ENCODE data around the gene C1S. TPM values are rescaled to one million over a fixed set of nuclear protein-coding genes. Genes with fewer than 3 reads are reported as not detected.

Gene C1S
- total RNA-seq, 2 experiments from 2014 or later, result 1.3 TPM

DNA sequence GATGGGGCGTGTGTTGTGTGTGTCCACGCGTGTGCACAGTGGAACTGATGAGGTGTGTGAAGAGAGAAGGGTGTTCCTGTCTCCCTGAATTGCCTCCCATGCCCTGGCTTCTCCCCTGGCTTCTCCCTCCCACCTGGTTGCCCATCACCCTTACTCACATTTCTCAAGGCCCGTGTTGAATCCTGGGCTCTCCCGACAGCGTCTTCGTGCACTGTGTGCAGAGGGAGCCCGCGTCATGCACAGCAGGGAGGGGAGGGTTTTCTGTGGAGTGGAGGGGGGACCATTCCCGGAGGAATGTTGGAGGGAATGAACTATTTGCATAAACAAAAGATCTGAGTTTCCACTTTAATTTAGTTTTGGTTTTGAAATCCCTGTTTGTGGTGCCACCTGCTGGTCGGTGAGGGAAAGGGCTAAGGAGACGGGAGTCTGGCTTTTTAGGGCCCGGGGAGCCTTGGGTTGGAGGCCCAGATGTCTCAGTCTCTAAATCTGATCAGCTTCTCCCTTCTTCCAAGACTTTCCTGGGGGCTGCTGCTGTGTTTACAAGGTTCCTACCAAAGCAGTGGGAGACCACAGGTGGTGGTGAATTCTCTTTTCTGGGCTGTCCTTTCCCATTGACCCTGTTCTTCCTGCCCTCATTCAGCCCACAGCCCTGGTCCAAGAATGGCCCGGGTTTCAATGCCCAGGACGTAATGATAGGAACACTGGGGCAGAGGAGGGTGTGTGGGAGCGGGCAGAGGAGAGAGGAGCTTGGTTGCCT is 31.9 kb downstream of the C1S start, which contains the start of gene C1R:
C1R (minus strand) TSS at position 217 of the 757 bp plus-strand sequence; CDS start at position 160, 57 bp downstream.
- no peaks in the 10 kb centered on the region for H3K36me3 Mint-ChIP-seq
- POLR2A ChIA-PET, result interaction anchor here (0.8 to 4.9 kb wide), 4 partner anchors 16 to 149 kb away, joined by 3 to 17 read pairs (median 4); partner anchors contain the start of genes C12orf57 and RNU7-1
- peak within 1 kb of the TSS; percentile 80 for H3K27ac Mint-ChIP-seq
- H3K27me3 Mint-ChIP-seq, result no peaks in the 10 kb centered on the region
- peaks cover 7% of the 10 kb centered on the region for H3K4me1 Mint-ChIP-seq
- peak; percentile 63 for ATAC-seq (ENCODE audit: low read depth)
- peak; percentile 74 for DNase-seq
- H3K9me3 Mint-ChIP-seq, result no peaks in the 10 kb centered on the region
- H3K4me3 Mint-ChIP-seq, result peak within 1 kb of the TSS; percentile 87

DNA sequence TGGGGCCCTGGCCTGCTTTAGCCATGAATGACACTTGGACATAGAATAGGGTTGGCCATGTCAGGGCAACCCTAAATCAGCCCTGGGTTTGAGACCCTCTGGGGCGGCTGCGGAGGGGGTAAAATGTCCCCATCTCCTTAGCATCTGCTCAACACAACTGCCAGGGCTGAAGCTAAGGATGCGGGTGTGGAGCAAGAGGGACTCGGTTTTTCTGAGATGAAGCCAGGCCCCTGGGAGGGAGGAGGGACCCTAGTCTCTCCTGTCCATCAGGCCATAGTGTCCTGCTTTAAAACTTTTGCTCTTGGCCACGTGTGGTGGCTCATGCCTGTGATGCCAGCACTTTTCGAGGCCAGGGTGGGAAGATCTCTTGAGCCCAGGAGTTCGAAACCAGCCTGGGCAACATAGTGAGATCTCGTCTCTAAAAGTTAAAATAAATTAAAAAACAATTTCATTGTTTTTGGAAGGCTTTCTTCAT is 32.5 kb downstream of the C1S start:
- H3K27ac Mint-ChIP-seq, result no peak overlapping the region
- H3K4me1 Mint-ChIP-seq, result peaks cover 7% of the 10 kb centered on the region
- peak overlapping the region; percentile 87 for H3K4me3 Mint-ChIP-seq
- peaks cover under 1% of the 10 kb centered on the region for H3K36me3 Mint-ChIP-seq
- H3K27me3 Mint-ChIP-seq, result no peaks in the 10 kb centered on the region
- no peak for ATAC-seq (ENCODE audit: low read depth)
- POLR2A ChIA-PET, result interaction anchor here (0.8 to 4.9 kb wide), 6 partner anchors 15 to 224 kb away, joined by 3 to 17 read pairs (median 4); partner anchors contain the start of genes C12orf57 and RNU7-1
- no peak for DNase-seq
- no peaks in the 10 kb centered on the region for H3K9me3 Mint-ChIP-seq

DNA sequence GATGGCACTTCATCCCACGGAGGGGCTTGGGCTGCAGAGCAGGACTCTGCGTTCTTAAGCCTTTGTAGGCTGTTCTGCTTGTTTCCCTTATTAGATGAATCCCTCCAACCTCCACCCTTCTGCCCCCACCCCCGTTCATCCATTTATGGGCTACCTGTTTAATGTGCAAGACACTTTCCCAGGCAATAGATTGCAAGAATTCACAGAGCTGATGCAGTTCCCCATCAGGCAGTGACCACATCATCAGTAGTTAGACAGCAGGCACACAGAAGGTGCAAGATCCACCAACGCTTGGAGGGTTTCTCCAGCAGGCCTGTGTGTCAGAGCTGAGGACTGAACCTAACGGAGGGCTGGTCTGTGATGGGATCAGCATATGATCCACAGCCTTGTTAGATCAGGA is 33.0 kb downstream of the C1S start:
- Mint-ChIP-seq H3K9me3 (no peaks in the 10 kb centered on the region), H3K4me1 (peaks cover 7% of the 10 kb centered on the region), H3K27ac (no peak overlapping the region), H3K27me3 (no peaks in the 10 kb centered on the region), H3K36me3 (peaks cover 5% of the 10 kb centered on the region), H3K4me3 (no peak overlapping the region)
- ATAC-seq (ENCODE audit: low read depth) (no peak), DNase-seq (no peak)
- POLR2A ChIA-PET, result interaction anchor here (0.7 to 4.9 kb wide), 7 partner anchors 9 to 224 kb away, joined by 3 to 17 read pairs (median 3); partner anchors contain the start of genes C12orf57 and RNU7-1

DNA sequence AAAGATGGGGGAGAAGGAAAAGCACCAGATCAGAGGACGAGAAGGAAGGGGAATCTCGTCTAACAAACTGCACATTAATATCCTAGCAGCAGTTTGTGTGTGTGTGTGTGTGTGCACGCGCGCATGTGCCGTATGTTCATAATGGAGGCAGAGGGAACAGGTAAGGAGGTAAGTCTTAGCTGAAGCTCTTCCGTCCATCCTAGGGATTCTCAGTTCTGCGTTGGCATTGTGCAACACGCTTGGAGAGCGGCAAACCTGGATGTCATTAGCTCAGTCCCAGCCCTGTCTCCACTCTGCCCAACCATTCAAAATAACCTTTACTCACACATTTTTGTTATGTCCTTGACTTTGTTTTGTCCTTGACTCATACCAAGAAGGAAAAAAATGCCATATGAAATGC is 33.4 kb downstream of the C1S start:
- Mint-ChIP-seq H3K36me3 (peaks cover 7% of the 10 kb centered on the region), H3K27ac (no peak overlapping the region), H3K4me3 (no peak overlapping the region), H3K4me1 (peaks cover 7% of the 10 kb centered on the region), H3K9me3 (no peaks in the 10 kb centered on the region), H3K27me3 (no peaks in the 10 kb centered on the region)
- POLR2A ChIA-PET, result interaction anchor here (0.7 to 4.9 kb wide), 5 partner anchors 9 to 225 kb away, joined by 3 to 17 read pairs (median 3); no protein-coding TSS in a partner anchor
- no peak for DNase-seq
- ATAC-seq (ENCODE audit: low read depth), result no peak

- Mint-ChIP-seq H3K27me3 (no peaks in the 10 kb centered on the region), H3K27ac (no peak overlapping the region), H3K36me3 (peaks cover 11% of the 10 kb centered on the region), H3K4me3 (no peak overlapping the region), H3K9me3 (no peaks in the 10 kb centered on the region), H3K4me1 (peaks cover 10% of the 10 kb centered on the region)
- DNase-seq (no peak), ATAC-seq (ENCODE audit: low read depth) (no peak)
- POLR2A ChIA-PET, result interaction anchor here (1.0 to 4.9 kb wide), 2 partner anchors 12 to 229 kb away, joined by 3 to 17 read pairs; no protein-coding TSS in a partner anchor
Measured at GRCh38 chr12:7096006-7096932, 35.8 kb downstream of the C1S start.

- H3K4me3 Mint-ChIP-seq, result no peak overlapping the region
- POLR2A ChIA-PET, result interaction anchor here (4.9 kb wide), 1 partner anchor 11 kb away, joined by 17 read pairs; no protein-coding TSS in a partner anchor
Measured at GRCh38 chr12:7096979-7097378, 36.5 kb downstream of the C1S start.

DNA sequence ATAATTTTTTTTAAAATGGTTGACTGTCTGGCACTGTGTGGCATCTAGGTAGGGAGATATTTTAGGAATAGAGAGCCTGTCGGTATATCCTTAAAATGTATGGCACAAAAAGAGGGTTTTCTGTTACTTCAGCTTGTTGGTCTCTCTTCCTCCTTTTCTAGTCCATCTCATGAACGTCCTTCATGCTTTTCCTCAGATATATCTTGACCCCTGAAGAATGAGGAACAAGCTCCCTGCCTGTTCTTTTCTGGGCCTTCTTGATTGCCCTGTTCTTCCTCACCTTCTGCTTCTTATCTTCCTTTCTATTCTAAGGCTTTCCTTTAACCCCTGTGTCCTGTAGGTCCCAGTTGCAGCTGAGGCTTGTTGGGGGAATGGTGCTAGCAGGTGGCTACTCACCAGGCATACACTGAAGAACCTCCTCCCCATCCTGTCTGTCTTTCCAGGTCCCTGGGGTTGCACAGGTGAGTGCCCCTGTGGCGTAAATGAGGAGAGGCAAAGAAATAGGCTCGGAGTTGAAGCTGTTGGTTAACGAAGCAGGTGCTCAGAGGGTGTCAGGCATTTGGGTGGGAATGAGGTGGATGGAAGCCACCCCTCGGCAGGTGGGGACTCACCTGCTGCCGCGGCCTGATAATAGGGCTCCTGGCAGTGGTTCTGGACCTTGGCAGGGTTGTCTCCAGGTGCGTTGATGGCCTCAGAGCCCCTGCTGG is 38.9 kb downstream of the C1S start:
- Mint-ChIP-seq H3K36me3 (peaks cover 28% of the 10 kb centered on the region), H3K27me3 (no peaks in the 10 kb centered on the region), H3K4me3 (no peak overlapping the region), H3K9me3 (no peaks in the 10 kb centered on the region), H3K27ac (no peak overlapping the region), H3K4me1 (peaks cover 23% of the 10 kb centered on the region)
- ATAC-seq (ENCODE audit: low read depth), result no peak
- POLR2A ChIA-PET, result interaction anchor here (0.6 to 0.7 kb wide), 3 partner anchors 9 to 344 kb away, joined by 3 read pairs; no protein-coding TSS in a partner anchor
- DNase-seq, result no peak

More at GRCh38 chr12:7096979-7097378, 36.5 kb downstream of the C1S start:
- H3K27ac Mint-ChIP-seq, result no peak overlapping the region
- H3K36me3 Mint-ChIP-seq, result peaks cover 11% of the 10 kb centered on the region
- H3K9me3 Mint-ChIP-seq, result no peaks in the 10 kb centered on the region
- DNase-seq (no peak), ATAC-seq (ENCODE audit: low read depth) (no peak)
- peaks cover 8% of the 10 kb centered on the region for H3K4me1 Mint-ChIP-seq
- H3K27me3 Mint-ChIP-seq, result no peaks in the 10 kb centered on the region

DNA sequence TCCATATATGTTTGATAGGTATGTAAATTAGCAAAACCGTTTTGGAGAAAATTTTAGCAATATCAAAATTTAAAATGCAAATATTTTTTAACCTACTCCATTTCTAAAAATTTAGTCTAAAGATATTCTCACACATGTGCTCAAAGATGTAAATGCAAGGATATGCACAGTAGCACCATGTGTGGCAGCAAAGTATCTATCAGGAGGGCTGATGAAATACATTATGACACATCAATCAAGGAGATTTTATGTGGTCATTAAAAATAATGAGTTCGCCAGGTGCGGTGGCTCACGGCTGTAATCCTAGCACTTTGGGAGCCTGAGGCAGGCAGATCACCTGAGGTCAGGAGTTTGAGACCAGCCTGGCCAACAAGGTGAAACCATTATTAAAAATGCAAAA is 39.7 kb downstream of the C1S start:
- no peak for ATAC-seq (ENCODE audit: low read depth)

GRCh38 chr12:7101047-7101693 is 40.7 kb downstream of the C1S start:
- H3K27ac Mint-ChIP-seq, result no peak overlapping the region
- peaks cover 28% of the 10 kb centered on the region for H3K4me1 Mint-ChIP-seq

More for the DNA sequence above, 39.7 kb downstream of the C1S start:
- DNase-seq, result no peak
- Mint-ChIP-seq H3K27ac (no peak overlapping the region), H3K4me3 (no peak overlapping the region), H3K9me3 (no peaks in the 10 kb centered on the region), H3K36me3 (peaks cover 33% of the 10 kb centered on the region), H3K27me3 (no peaks in the 10 kb centered on the region), H3K4me1 (peaks cover 23% of the 10 kb centered on the region)
- POLR2A ChIA-PET, result no interaction called here

DNA sequence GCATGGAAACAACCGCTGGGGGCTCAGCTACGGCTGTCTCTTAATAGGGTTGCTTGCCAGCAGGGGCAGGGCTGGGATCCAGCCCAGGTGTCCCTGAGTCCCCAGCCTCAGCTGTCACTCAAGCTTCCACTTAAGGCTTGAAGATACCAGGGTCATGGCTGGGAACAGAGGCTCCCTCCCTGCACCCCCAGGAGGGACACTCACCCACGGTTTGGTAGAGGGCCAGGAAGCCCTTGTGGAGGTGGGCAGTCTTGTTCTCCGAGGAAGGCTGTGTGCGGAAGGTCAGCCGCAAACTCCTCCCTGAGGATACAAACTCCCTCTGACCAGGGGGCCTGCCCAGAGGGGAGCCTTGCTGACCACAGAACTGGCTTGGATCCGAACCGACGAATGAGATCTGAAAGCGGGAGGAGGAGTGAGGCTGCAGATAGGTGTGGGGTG is 41.2 kb downstream of the C1S start:
- peaks cover 48% of the 10 kb centered on the region for H3K36me3 Mint-ChIP-seq
- no peak overlapping the region for H3K4me3 Mint-ChIP-seq
- POLR2A ChIA-PET, result no interaction called here
- H3K27me3 Mint-ChIP-seq, result no peaks in the 10 kb centered on the region
- H3K9me3 Mint-ChIP-seq, result peaks cover 9% of the 10 kb centered on the region
- H3K4me1 Mint-ChIP-seq, result peaks cover 31% of the 10 kb centered on the region
- no peak for ATAC-seq (ENCODE audit: low read depth)
- no peak for DNase-seq
- H3K27ac Mint-ChIP-seq, result peak overlapping the region; percentile 25

More at GRCh38 chr12:7101047-7101693, 40.7 kb downstream of the C1S start:
- Mint-ChIP-seq H3K27me3 (no peaks in the 10 kb centered on the region), H3K36me3 (peaks cover 42% of the 10 kb centered on the region), H3K9me3 (peaks cover 7% of the 10 kb centered on the region), H3K4me3 (no peak overlapping the region)
- ATAC-seq (ENCODE audit: low read depth), result no peak
- DNase-seq, result no peak
- POLR2A ChIA-PET, result no interaction called here

DNA sequence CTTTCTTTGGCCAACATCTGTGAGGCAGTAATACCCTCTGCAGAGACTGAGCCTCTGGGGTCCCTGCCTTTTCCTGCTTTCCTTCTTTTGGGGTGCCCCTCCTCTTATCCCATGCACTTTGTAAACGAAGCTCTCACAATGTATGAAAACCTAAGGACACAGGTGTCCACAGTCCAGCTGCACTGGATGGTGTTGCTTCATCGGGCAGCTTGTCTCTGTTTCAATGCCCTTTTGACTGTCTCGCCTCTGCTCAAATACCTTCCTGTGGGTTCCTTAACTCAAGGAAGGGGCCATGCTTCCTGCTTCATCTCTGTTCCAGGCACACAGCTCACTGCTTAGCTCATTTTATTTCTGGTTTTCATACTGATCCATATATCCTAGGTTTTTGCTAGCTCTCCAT is 42.1 kb downstream of the C1S start:
- peaks cover 50% of the 10 kb centered on the region for H3K36me3 Mint-ChIP-seq
- H3K9me3 Mint-ChIP-seq, result peaks cover 9% of the 10 kb centered on the region
- H3K4me1 Mint-ChIP-seq, result peaks cover 36% of the 10 kb centered on the region
- H3K27me3 Mint-ChIP-seq, result no peaks in the 10 kb centered on the region
- DNase-seq, result no peak
- POLR2A ChIA-PET, result interaction anchor here (0.6 to 1.3 kb wide), 3 partner anchors 9 to 1001 kb away, joined by 3 read pairs; partner anchors contain the start of gene LPCAT3
- peak overlapping the region; percentile 40 for H3K27ac Mint-ChIP-seq
- H3K4me3 Mint-ChIP-seq, result no peak overlapping the region
- ATAC-seq (ENCODE audit: low read depth), result no peak
